GM21619 (cell line): ENCODE results near the gene PRDM11.
"Not testable (repeated sequence)": the region's sequence is repeated elsewhere in the genome, so short reads cannot be mapped to it uniquely, and the experiment has no call there.

Source experiments
- ATAC-seq: cut with Tn5 transposase; IDR thresholded peaks from one replicate; pipeline ENCODE4 v1.9.1; 2021; ENCODE audit not compliant: unreplicated experiment

The PRDM11 gene

GRCh38 chr11:45229401-45230020 lies 83.1 kb downstream of the PRDM11 start:
- ATAC-seq, result no peak

- ATAC-seq, result no peak
These were observed 86.1 kb downstream of the PRDM11 start for GRCh38 chr11:45232341-45233080.

GRCh38 chr11:45233121-45233803 lies 86.8 kb downstream of the PRDM11 start:
- no peak for ATAC-seq

- no peak for ATAC-seq
These were observed 87.3 kb downstream of the PRDM11 start for GRCh38 chr11:45233804-45234170.

- no peak for ATAC-seq
These were observed 88.0 kb downstream of the PRDM11 start for GRCh38 chr11:45234306-45235006.

- ATAC-seq, result no peak
These were observed 91.4 kb downstream of the PRDM11 start for GRCh38 chr11:45237711-45238315.

- ATAC-seq, result no peak
These were observed 92.3 kb downstream of the PRDM11 start for GRCh38 chr11:45238724-45239123.

GRCh38 chr11:45239733-45240132 lies 93.3 kb downstream of the PRDM11 start:
- no peak for ATAC-seq

GRCh38 chr11:45243967-45244366 lies 97.5 kb downstream of the PRDM11 start:
- ATAC-seq, result no peak

- ATAC-seq, result no peak
These were observed 99.0 kb downstream of the PRDM11 start for GRCh38 chr11:45245218-45246045.

- ATAC-seq, result no peak
These were observed 99.8 kb downstream of the PRDM11 start for GRCh38 chr11:45246241-45246640.

- no peak for ATAC-seq
These were observed 101.0 kb downstream of the PRDM11 start for GRCh38 chr11:45247433-45247832.

GRCh38 chr11:45248501-45249011 lies 102.1 kb downstream of the PRDM11 start:
- no peak for ATAC-seq

GRCh38 chr11:45249372-45249771 lies 102.9 kb downstream of the PRDM11 start:
- not testable (repeated sequence) for ATAC-seq

- no peak for ATAC-seq
These were observed 103.7 kb downstream of the PRDM11 start for GRCh38 chr11:45250035-45250718.

- no peak for ATAC-seq
These were observed 105.9 kb downstream of the PRDM11 start for GRCh38 chr11:45252134-45252856.

GRCh38 chr11:45252877-45253276 lies 106.4 kb downstream of the PRDM11 start:
- ATAC-seq, result no peak

GRCh38 chr11:45253640-45254039 lies 107.2 kb downstream of the PRDM11 start:
- ATAC-seq, result no peak

- no peak for ATAC-seq
These were observed 107.6 kb downstream of the PRDM11 start for GRCh38 chr11:45254070-45254469.
